ENCODE results near the gene MUC20.
"Not testable (repeated sequence)": the region's sequence is repeated elsewhere in the genome, so short reads cannot be mapped to it uniquely, and the experiment has no call there.

The MUC20 gene

GRCh38 chr3:195746751-195747150, 26.0 kb downstream of the MUC20 start:
- no peaks in the 10 kb centered on the region; the same call in 1 of the 2 replicates for H3K27me3 ChIP-seq (replicated peaks; ENCODE audit: control insufficient read depth, insufficient read depth, low read length)
- H3K4me3 ChIP-seq (replicated peaks; ENCODE audit: low read depth, low read length) = no peak overlapping the region
- no peak for DNase-seq (ENCODE audit: extremely low read depth, insufficient read length)
- TF ChIP-seq CTCF (IDR thresholded peaks at IDR 0.05; ENCODE audit: insufficient read depth, low read length, poor library complexity, severe bottlenecking) = no peak
- no peaks in the 10 kb centered on the region for H3K36me3 ChIP-seq (ENCODE audit: control insufficient read depth, insufficient read depth, low read length)

DNA sequence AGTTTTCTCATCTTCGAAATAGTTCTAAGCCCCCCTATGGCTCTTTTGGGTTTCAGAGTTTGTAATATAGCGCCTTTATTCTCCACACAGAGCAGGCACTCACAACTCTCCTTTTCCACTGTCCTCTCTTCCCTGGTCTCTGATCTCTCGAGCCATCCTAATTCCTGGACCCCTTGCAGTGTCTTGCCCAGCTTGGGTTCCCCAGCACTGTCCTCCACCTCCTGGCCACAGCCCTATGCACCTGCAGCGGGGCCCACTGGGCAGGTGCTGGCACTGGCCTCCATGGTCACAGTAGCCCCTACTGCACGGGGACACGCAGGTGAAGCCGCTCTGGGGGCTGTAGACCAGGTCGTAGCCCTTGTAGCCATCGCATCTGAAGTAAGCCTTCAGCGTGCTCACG, 27.9 kb downstream of the MUC20 start:
- no peak for DNase-seq (ENCODE audit: extremely low read depth, insufficient read length)
- no peak for TF ChIP-seq CTCF (IDR thresholded peaks at IDR 0.05; ENCODE audit: insufficient read depth, low read length, poor library complexity, severe bottlenecking)
- H3K27me3 ChIP-seq (replicated peaks; ENCODE audit: control insufficient read depth, insufficient read depth, low read length) = no peaks in the 10 kb centered on the region; the same call in 1 of the 2 replicates
- H3K36me3 ChIP-seq (ENCODE audit: control insufficient read depth, insufficient read depth, low read length) = no peaks in the 10 kb centered on the region
- no peak overlapping the region for H3K4me3 ChIP-seq (replicated peaks; ENCODE audit: low read depth, low read length)

DNA sequence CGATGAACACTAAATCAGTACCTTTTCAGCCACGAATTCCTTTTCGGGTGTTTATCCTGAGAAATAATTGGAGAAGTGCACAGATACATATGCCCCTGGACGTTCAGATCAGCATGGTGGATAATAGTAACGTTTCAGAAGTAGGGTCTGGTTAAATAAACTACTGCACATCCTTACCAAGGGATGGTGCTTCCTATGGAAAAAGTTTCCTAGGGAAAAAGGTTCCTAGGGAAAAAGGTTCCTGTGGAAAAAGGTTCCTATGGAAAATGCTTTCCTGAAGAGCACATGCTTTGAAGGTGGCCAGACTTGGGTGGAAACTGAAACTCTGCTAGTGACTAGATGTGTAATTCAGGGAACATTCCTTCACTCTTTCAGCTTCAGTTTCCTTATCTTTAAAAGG, 28.3 kb downstream of the MUC20 start:
- H3K4me3 ChIP-seq (replicated peaks; ENCODE audit: low read depth, low read length); DNase-seq (ENCODE audit: extremely low read depth, insufficient read length); H3K36me3 ChIP-seq (ENCODE audit: control insufficient read depth, insufficient read depth, low read length); H3K27me3 ChIP-seq (replicated peaks; ENCODE audit: control insufficient read depth, insufficient read depth, low read length): not testable (repeated sequence)

DNA sequence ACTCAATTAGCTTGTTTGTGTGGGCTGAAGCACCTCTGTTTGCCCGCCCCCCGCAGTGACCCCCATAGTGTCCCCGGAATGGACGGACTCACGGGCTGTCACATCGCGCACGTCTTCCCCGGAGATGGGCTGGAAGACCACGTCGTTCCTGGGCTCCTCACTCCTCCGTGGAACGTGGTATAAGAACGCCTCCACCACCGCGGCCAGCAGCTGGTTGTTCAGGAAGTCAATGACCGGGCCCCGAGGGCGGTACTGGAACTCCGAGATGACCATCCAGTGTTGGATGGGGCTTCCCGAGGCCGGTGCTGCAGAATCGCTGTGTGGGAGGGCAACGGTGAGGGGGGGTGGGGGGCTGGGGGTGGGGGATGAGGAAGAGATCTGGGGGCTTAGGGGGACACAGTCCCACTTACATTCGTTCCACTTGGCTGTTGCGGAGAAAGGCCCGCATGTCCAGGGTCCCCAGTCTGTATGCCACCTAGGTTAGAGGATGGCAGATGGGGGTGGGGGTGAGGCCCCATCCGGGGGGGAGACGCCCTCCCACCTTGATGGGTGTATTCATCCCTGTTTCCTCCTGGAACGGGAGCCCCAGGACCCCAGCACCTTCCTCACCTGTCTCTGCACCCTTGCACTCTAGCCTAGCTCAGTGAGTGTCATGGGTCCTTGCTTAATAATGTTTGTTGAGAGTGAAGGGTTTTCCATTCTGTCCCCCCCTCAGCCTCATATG, 30.2 kb downstream of the MUC20 start:
- no peak for TF ChIP-seq CTCF (IDR thresholded peaks at IDR 0.05; ENCODE audit: insufficient read depth, low read length, poor library complexity, severe bottlenecking)
- Histone ChIP-seq H3K4me3 (replicated peaks; ENCODE audit: low read depth, low read length) (no peak overlapping the region), H3K36me3 (ENCODE audit: control insufficient read depth, insufficient read depth, low read length) (no peaks in the 10 kb centered on the region), H3K27me3 (replicated peaks; ENCODE audit: control insufficient read depth, insufficient read depth, low read length) (no peaks in the 10 kb centered on the region; the same call in 1 of the 2 replicates)
- DNase-seq (ENCODE audit: extremely low read depth, insufficient read length) = no peak

GRCh38 chr3:195751560-195751959, 30.8 kb downstream of the MUC20 start:
- H3K4me3 ChIP-seq (replicated peaks; ENCODE audit: low read depth, low read length) = no peak overlapping the region
- DNase-seq (ENCODE audit: extremely low read depth, insufficient read length) = no peak

DNA sequence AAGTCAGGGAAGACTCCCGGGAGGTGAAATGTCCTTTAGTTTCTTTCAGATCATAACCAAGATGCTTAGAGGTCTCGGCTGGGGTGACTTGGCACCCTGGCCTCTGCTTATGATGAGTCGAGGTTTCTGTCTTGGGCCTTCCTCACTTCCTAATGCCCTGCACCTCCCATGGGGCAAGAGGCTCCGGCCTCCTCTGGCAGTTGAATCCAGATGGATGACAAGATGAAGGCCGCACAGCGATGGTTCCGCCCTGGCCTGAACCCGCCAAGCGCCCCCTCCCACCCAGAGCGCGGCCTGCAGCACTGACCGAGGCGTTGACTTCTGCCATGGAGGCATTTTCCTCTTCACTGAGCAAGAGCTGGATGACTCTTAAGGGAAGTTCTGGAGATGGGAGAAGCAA, 31.3 kb downstream of the MUC20 start:
- DNase-seq (ENCODE audit: extremely low read depth, insufficient read length) = no peak
- Histone ChIP-seq H3K4me3 (replicated peaks; ENCODE audit: low read depth, low read length) (no peak overlapping the region), H3K27me3 (replicated peaks; ENCODE audit: control insufficient read depth, insufficient read depth, low read length) (no peaks in the 10 kb centered on the region; the same call in 1 of the 2 replicates), H3K36me3 (ENCODE audit: control insufficient read depth, insufficient read depth, low read length) (no peaks in the 10 kb centered on the region)
- TF ChIP-seq CTCF (IDR thresholded peaks at IDR 0.05; ENCODE audit: insufficient read depth, low read length, poor library complexity, severe bottlenecking) = no peak

More at GRCh38 chr3:195751560-195751959, 30.8 kb downstream of the MUC20 start:
- Histone ChIP-seq H3K36me3 (ENCODE audit: control insufficient read depth, insufficient read depth, low read length) (no peaks in the 10 kb centered on the region), H3K27me3 (replicated peaks; ENCODE audit: control insufficient read depth, insufficient read depth, low read length) (no peaks in the 10 kb centered on the region; the same call in 1 of the 2 replicates)
- TF ChIP-seq CTCF (IDR thresholded peaks at IDR 0.05; ENCODE audit: insufficient read depth, low read length, poor library complexity, severe bottlenecking) = no peak

Data from GM06990 (cell line).